Measurements from ENCODE around the gene OR7D2.
"Not testable (repeated sequence)": the region's sequence is repeated elsewhere in the genome, so short reads cannot be mapped to it uniquely, and the experiment has no call there.

The OR7D2 gene

DNA sequence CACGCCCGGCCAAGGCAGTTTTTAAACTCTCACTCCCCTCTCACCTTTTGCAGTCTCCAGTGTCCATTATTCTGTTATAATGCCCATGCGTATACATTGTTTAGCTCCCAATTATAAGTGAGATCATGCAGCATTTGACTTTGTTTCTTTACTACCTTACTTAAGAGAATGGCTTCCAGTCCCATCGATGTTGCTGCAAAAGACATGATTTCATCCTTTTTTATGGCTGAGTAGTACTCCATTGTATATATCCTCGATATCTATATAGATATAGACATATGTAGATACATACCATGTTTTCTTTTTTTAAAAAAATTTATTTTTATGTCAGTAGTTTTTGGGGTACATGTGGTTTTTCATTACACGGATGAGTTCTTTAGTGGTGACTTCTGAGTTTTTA is 8.4 kb downstream of the OR7D2 start:
- TF ChIP-seq, protein P1, sequence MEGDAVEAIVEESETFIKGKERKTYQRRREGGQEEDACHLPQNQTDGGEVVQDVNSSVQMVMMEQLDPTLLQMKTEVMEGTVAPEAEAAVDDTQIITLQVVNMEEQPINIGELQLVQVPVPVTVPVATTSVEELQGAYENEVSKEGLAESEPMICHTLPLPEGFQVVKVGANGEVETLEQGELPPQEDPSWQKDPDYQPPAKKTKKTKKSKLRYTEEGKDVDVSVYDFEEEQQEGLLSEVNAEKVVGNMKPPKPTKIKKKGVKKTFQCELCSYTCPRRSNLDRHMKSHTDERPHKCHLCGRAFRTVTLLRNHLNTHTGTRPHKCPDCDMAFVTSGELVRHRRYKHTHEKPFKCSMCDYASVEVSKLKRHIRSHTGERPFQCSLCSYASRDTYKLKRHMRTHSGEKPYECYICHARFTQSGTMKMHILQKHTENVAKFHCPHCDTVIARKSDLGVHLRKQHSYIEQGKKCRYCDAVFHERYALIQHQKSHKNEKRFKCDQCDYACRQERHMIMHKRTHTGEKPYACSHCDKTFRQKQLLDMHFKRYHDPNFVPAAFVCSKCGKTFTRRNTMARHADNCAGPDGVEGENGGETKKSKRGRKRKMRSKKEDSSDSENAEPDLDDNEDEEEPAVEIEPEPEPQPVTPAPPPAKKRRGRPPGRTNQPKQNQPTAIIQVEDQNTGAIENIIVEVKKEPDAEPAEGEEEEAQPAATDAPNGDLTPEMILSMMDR (IDR thresholded peaks at IDR 0.05; ENCODE audit: insufficient read depth, low read depth, low read length, missing control alignments): no peak
- no peak overlapping the region for H3K4me3 ChIP-seq (ENCODE audit: low read depth, low read length)
- DNase-seq (ENCODE audit: low read depth): no peak

GRCh38 chr19:9189535-9189934 is 10.8 kb downstream of the OR7D2 start:
- DNase-seq (ENCODE audit: low read depth): no peak
- TF ChIP-seq, protein P1 (IDR thresholded peaks at IDR 0.05; ENCODE audit: insufficient read depth, low read depth, low read length, missing control alignments): no peak
- no peak overlapping the region for H3K4me3 ChIP-seq (ENCODE audit: low read depth, low read length)

DNA sequence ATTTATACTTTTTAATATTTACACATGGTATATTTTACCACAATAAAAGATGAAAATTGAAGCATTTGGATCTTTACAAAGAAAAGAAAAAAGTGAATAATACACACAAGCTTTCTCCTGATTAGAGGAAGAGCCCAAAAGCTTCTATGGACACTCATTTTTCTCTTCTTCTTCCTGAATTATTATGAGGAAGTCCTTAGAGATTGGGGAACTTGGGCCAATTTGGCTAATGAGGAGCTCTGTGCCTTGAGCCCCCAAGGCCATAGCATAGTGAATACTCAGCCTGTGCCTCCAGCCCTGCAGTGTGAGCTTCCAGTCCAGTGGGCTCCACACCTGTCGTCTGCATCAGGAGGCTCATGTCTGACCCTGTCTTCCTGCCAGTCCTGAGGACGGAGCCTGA is 19.3 kb downstream of the OR7D2 start:
- not testable (repeated sequence) for H3K4me3 ChIP-seq (ENCODE audit: low read depth, low read length); DNase-seq (ENCODE audit: low read depth)

GRCh38 chr19:9205501-9206113 is 26.8 kb downstream of the OR7D2 start:
- peak overlapping the region; percentile 32 for H3K4me3 ChIP-seq (ENCODE audit: low read depth, low read length)
- DNase-seq (ENCODE audit: low read depth): peak; percentile 68
- TF ChIP-seq, protein P1 (IDR thresholded peaks at IDR 0.05; ENCODE audit: insufficient read depth, low read depth, low read length, missing control alignments): peak; percentile 85

GRCh38 chr19:9219489-9219888 is 40.7 kb downstream of the OR7D2 start, which contains the start of gene OR7D4:
Gene OR7D4, minus strand, starts transcription at chr19:9219589. Its CDS starts 4,752 bp downstream, at chr19:9214837.
- DNase-seq (ENCODE audit: low read depth): no peak
- H3K4me3 ChIP-seq (ENCODE audit: low read depth, low read length): no peak within 1 kb of the TSS
- TF ChIP-seq, protein P1 (IDR thresholded peaks at IDR 0.05; ENCODE audit: insufficient read depth, low read depth, low read length, missing control alignments): no peak

Measured in GM12865 (cell line).